ENCODE results near the gene PRSS22. TPM values are rescaled to one million over a fixed set of nuclear protein-coding genes. Genes with fewer than 3 reads are reported as not detected.

The PRSS22 gene
- total RNA-seq, 1 donor from 2014 or later: not detected

- ChIA-PET CTCF (interaction anchor here (1.7 to 2.4 kb wide), 3 partner anchors 35 to 55 kb away, joined by 7 to 12 read pairs (median 8); no protein-coding TSS in a partner anchor), POLR2A (interaction anchor here (0.6 to 0.7 kb wide), 2 partner anchors 9 to 40 kb away, joined by 6 to 7 read pairs; partner anchors contain the start of gene FLYWCH1)
- no peak for DNase-seq
- Mint-ChIP-seq H3K4me3 (no peak overlapping the region), H3K9me3 (no peaks in the 10 kb centered on the region), H3K36me3 (ENCODE audit: low read depth) (peaks cover 2% of the 10 kb centered on the region), H3K27ac (no peak overlapping the region), H3K4me1 (peaks cover 7% of the 10 kb centered on the region), H3K27me3 (no peaks in the 10 kb centered on the region)
- TF ChIP-seq CTCF (IDR thresholded peaks at IDR 0.05): no peak
- ATAC-seq (ENCODE audit: low read depth): no peak
- intact Hi-C loops (cut with micrococcal nuclease): no loop called here
Measured at GRCh38 chr16:2871926-2872325, 14.0 kb upstream of the PRSS22 start.

GRCh38 chr16:2867987-2868789 lies 10.2 kb upstream of the PRSS22 start:
- Mint-ChIP-seq H3K27ac (peak overlapping the region; percentile 92), H3K4me3 (peak overlapping the region; percentile 93), H3K27me3 (peaks cover 11% of the 10 kb centered on the region), H3K36me3 (ENCODE audit: low read depth) (peaks cover 2% of the 10 kb centered on the region), H3K4me1 (peaks cover 7% of the 10 kb centered on the region), H3K9me3 (no peaks in the 10 kb centered on the region)
- POLR2A ChIA-PET: interaction anchor here (0.7 to 2.3 kb wide), 17 partner anchors 8 to 909 kb away, joined by 3 to 30 read pairs (median 6); partner anchors contain the start of genes ELOB, FLYWCH1, FLYWCH2 and KCTD5
- CTCF ChIA-PET: interaction anchor here (0.8 to 3.0 kb wide), 11 partner anchors 14 to 195 kb away, joined by 3 to 15 read pairs (median 6); partner anchors contain the start of genes FLYWCH1, FLYWCH2 and KCTD5
- peak; percentile 96 for ATAC-seq (ENCODE audit: low read depth)
- peak; percentile 31 for TF ChIP-seq CTCF (IDR thresholded peaks at IDR 0.05)
- intact Hi-C loops (cut with micrococcal nuclease): loop anchor here (1.0 to 5.0 kb wide), 6 partner anchors 14 to 195 kb away; partner anchors contain the start of genes ELOB and SRRM2
- peak; percentile 92 for DNase-seq

- Mint-ChIP-seq H3K27ac (peak overlapping the region; percentile 92), H3K4me3 (peak overlapping the region; percentile 93), H3K36me3 (ENCODE audit: low read depth) (peaks cover 2% of the 10 kb centered on the region), H3K27me3 (peaks cover 11% of the 10 kb centered on the region), H3K9me3 (no peaks in the 10 kb centered on the region), H3K4me1 (peaks cover 7% of the 10 kb centered on the region)
- intact Hi-C loops (cut with micrococcal nuclease): loop anchor here (5.0 kb wide), 1 partner anchor 90 kb away; the partner anchor contains the start of gene ELOB
- ChIA-PET POLR2A (interaction anchor here (0.7 to 1.8 kb wide), 12 partner anchors 11 to 908 kb away, joined by 3 to 30 read pairs (median 5); partner anchors contain the start of genes ELOB, FLYWCH1, FLYWCH2 and KCTD5), CTCF (interaction anchor here (0.8 to 3.0 kb wide), 11 partner anchors 13 to 194 kb away, joined by 3 to 15 read pairs (median 6); partner anchors contain the start of genes FLYWCH1, FLYWCH2 and KCTD5)
- TF ChIP-seq CTCF (IDR thresholded peaks at IDR 0.05): no peak
- DNase-seq: no peak
- ATAC-seq (ENCODE audit: low read depth): no peak
Measured at GRCh38 chr16:2867661-2867986, 9.7 kb upstream of the PRSS22 start.

GRCh38 chr16:2866431-2866830 lies 8.5 kb upstream of the PRSS22 start:
- POLR2A ChIA-PET: no interaction called here
- Mint-ChIP-seq H3K27me3 (peaks cover 12% of the 10 kb centered on the region), H3K4me3 (no peak overlapping the region), H3K4me1 (peaks cover 7% of the 10 kb centered on the region), H3K9me3 (no peaks in the 10 kb centered on the region), H3K36me3 (ENCODE audit: low read depth) (peaks cover 2% of the 10 kb centered on the region), H3K27ac (no peak overlapping the region)
- TF ChIP-seq CTCF (IDR thresholded peaks at IDR 0.05): no peak
- CTCF ChIA-PET: no interaction called here
- ATAC-seq (ENCODE audit: low read depth) (no peak), DNase-seq (no peak)
- intact Hi-C loops (cut with micrococcal nuclease): loop anchor here (5.0 kb wide), 1 partner anchor 89 kb away; the partner anchor contains the start of gene ELOB

GRCh38 chr16:2865651-2866050 lies 7.7 kb upstream of the PRSS22 start:
- intact Hi-C loops (cut with micrococcal nuclease): loop anchor here (5.0 kb wide), 1 partner anchor 88 kb away; the partner anchor contains the start of gene ELOB
- Mint-ChIP-seq H3K27ac (no peak overlapping the region), H3K36me3 (ENCODE audit: low read depth) (peaks cover 2% of the 10 kb centered on the region), H3K4me1 (peaks cover 7% of the 10 kb centered on the region), H3K27me3 (peaks cover 17% of the 10 kb centered on the region), H3K9me3 (no peaks in the 10 kb centered on the region), H3K4me3 (no peak overlapping the region)
- ATAC-seq (ENCODE audit: low read depth) (no peak), DNase-seq (no peak)
- TF ChIP-seq CTCF (IDR thresholded peaks at IDR 0.05): no peak
- CTCF ChIA-PET: no interaction called here
- POLR2A ChIA-PET: interaction anchor here (0.5 to 1.4 kb wide), 2 partner anchors 17 to 937 kb away, joined by 4 to 5 read pairs; partner anchors contain the start of gene FLYWCH2
